T-helper 2 cell treated with Interferon-gamma antibody and Interleukin-4, amounts not matched to agents 100 ng/mL and 5 ng/mL, for 36 hours (primary cell): ENCODE results near the gene AHR. TPM values are rescaled to one million over a fixed set of nuclear protein-coding genes. Genes with fewer than 3 reads are reported as not detected.
"Not testable (repeated sequence)": the region's sequence is repeated elsewhere in the genome, so short reads cannot be mapped to it uniquely, and the experiment has no call there.

Experiments
- intact Hi-C: fragments of 100-400 bp; cut with micrococcal nuclease; formaldehyde crosslinking; loops from one replicate; pipeline ENCODE4 v1.15.1; 2023
- total RNA-seq: library from RNA; stranded (reverse); gene quantifications from 2 replicates; pipeline ENCODE4 v1.2.3, GENCODE V29; 2022

The AHR gene
- total RNA-seq, 1 donor from 2014 or later: 36.6 TPM

DNA sequence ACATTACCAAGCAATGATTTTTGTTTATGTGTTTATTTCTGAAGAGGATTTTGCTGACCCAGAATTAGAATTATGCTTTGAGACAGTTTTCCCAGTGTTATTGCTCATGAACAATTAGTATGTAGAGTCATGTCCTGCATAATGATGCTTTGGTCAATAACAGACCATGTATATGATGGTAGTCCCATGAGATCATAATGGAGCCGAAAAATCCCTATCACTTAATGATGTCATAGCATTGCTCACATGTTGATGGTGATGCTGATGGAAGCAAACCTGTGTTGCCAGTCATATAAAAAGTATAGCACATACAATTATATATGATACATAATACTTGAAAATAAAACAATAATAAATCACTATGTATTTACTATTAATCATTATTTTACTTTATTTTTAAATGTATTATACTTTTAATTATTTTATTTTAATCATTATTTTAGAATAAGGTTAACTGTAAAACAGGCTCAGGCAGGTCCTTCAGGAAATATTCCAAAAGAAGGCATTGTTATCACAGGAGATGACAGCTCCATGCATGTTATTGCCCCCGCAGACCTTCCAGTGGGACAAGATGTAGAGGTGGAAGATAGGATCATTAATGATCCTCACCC lies 33.5 kb downstream of the AHR start:
- intact Hi-C loops: no loop called here

DNA sequence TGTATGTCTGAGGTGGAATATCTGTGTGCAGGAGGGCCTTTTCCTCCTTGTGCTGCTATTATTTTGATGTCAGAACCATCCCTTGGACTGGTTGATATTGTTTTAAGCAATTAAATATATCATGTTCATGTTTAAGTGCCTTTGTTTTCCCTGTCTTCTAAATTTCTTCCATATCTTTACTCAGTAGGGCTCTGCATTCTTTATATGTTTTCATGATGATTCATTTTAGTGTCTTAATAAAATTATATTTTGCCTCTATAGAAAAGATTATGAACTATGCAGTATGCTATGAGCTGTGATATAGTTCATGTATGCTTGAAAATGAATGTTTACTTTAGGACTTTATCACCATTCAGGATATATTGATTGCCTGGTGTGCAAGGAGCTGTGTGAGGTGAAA lies 34.8 kb downstream of the AHR start:
- intact Hi-C loops: no loop called here

DNA sequence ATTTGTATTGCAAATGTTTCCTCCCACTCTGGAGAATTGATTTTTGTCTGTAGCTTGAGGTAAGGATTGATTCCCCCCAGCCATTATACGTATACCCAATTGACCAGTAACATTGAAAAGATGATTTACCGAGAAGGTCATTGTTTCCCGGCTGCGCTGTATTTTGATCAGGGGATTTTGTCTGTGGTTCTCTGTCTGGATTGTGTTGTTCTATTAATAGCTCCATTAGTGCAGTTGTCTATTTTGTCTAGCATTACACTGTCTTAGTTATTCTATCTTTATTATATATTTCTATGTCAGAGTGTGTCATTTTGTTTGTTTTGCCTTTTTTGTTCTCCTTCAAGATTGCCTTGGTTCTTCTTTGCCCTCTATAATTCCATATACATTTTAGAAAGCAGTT lies 37.7 kb downstream of the AHR start:
- intact Hi-C loops: no loop called here

DNA sequence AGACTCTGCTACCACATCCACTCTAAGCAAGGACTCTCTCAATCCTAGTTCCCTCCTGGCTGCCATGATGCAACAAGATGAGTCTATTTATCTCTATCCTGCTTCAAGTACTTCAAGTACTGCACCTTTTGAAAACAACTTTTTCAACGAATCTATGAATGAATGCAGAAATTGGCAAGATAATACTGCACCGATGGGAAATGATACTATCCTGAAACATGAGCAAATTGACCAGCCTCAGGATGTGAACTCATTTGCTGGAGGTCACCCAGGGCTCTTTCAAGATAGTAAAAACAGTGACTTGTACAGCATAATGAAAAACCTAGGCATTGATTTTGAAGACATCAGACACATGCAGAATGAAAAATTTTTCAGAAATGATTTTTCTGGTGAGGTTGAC lies 40.7 kb downstream of the AHR start:
- intact Hi-C loops: no loop called here

DNA sequence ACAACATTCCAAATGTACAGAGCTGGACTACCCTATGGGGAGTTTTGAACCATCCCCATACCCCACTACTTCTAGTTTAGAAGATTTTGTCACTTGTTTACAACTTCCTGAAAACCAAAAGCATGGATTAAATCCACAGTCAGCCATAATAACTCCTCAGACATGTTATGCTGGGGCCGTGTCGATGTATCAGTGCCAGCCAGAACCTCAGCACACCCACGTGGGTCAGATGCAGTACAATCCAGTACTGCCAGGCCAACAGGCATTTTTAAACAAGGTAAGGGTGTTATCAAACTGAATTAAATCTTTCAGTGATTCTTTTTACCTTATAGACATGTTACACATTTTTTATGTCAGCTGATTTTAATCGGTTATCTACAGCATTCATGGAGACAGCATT lies 41.5 kb downstream of the AHR start:
- intact Hi-C loops: no loop called here

DNA sequence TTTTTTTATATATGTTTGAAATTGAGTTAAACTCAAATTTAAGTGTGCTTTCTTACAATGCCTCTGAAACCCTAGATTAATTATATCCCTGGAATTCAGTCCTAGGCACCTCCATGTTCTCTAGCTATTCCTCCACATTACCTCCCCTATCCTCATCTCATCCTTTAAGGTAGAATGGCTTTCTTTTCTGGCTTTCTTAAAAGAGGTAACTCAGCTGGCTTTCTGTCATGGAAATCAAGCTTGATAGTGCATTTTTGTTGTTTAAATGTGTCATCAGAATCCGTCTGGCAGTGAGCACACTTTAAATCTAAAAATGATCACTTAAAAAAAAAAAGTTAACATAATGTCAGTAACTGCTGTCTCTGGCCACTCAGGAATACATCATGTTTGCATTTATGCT lies 42.2 kb downstream of the AHR start:
- intact Hi-C loops: no loop called here

DNA sequence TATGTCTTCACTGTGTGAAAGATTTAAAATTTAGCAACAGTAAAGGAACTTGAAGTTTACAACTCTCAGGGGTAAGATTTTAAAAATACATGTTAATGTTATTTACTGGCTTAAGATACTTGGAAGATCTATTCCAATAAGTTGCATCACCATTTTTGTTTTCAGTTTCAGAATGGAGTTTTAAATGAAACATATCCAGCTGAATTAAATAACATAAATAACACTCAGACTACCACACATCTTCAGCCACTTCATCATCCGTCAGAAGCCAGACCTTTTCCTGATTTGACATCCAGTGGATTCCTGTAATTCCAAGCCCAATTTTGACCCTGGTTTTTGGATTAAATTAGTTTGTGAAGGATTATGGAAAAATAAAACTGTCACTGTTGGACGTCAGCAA lies 44.3 kb downstream of the AHR start:
- intact Hi-C loops: no loop called here

DNA sequence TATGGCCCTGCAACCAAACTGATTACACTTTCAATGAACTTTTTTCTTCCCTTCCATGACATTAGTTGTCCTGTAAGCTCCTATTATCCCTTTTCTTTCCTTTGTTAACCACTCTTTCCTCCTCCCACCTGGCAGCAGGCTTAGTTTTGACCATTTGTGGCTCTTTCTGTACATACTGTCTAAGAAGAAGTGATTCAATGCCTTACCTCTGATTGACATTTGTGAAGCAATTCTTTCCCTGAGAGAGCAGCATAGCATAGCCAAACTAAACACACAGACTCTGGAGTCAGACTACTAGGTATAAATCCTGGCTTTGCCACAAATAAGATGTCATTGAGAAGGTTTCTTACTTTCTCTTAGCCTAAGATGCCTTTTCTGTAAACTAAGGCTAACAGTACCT lies 48.9 kb downstream of the AHR start:
- intact Hi-C loops: no loop called here

DNA sequence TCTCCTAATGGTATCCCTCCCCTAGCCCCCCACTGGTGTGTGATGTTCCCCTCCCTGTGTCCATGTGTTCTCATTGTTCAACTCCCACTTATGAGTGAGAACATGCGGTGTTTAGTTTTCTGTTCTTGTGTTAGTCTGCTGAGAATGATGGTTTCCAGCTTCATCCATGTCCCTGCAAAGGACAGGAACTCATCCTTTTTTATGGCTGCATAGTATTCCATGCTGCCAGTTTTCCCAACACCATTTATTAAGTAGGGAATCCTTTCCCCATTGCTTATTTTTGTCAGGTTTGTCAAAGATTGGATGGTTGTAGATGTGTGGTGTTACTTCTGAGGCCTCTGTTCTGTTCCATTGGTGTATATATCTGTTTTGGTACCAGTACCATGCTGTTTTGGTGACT lies 50.5 kb downstream of the AHR start:
- intact Hi-C loops: not testable (repeated sequence)

DNA sequence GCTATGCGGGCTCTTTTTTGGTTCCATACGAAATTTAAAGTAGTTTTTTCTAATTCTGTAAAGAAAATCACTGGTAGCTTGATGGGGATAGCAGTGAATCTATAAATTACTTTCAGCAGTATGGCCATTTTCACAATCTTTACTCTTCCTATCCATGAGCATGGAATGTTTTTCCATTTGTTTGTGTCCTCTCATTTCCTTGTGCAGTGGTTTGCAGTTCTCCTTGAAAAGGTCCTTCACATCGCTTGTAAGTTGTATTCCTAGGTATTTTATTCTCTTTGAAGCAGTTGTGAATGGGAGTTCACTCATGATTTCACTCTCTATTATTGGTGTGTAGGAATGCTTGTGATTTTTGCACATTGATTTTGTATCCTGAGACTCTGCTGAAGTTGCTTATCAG lies 51.9 kb downstream of the AHR start:
- intact Hi-C loops: not testable (repeated sequence)

DNA sequence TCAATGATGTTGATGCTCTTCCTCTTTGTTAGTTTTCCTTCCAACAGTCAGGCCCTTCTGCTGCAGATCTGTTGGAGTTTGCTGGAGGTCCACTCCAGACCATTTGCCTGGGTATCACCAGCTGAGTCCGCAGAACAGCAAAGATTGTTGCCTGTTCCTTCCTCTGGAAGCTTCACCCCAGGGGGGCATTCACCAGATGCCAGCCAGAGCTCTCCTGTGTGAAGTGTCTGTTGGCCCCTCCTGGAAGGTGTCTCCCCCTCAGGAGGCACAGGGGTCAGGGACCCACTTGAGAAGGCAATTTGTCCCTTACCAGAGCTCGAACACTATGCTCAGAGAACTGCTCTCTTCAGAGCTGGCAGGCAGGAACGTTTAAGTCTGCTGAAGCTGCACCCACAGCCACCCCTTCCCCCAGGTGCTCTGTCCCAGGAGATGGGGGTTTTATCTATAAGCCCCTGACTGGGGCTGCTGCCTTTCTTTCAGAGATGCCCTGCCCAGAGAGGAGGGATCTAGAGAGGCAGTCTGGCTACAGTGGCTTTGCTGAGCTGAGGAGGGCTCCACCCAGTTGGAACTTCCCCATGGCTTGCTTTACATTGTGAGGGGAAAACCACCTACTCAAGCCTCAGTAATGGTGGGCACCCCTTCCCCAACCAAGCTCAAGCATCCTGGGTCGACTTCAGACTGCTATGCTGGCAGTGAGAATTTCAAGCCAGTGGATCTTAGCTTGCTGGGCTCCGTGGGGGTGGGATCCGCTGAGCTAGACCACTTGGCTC lies 55.4 kb downstream of the AHR start:
- intact Hi-C loops: not testable (repeated sequence)

DNA sequence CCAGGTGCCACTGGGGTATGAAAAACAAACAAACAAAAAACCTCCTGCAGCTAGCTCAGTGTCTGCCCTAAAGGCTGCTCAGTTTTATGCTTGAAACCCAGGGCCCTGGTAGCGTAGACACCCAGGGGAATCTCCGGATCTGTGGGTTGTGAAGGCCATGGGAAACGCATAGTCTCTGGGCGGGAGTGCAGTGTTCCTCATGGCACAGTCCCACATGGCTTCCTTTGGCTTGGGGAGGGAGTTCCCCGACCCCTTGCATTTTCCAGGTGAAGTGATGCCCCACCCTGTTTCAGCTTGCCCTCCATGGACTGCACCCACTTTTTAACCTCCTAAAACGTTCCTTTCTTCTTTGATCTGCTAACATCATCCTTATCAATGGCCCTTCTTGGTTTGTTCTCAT lies 56.0 kb downstream of the AHR start:
- intact Hi-C loops: no loop called here

DNA sequence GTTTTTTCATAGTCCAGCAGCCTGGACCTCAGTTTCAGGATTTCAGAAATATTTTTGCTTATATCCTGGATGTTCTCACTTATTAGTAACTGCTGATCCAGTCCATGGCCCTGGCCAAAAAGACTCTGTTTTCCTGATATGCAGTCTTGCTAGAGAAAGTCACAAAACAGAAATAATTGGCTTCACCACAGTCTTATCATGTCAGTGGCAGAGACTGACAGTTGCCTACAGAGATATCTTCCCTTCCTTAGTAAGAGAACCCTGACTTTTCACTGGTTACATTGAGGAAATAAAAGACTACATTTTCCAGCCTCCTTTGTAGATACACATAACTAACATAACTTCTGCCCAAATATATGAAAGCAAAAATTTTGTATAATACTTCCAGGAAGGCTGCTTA lies 56.6 kb downstream of the AHR start:
- intact Hi-C loops: no loop called here

DNA sequence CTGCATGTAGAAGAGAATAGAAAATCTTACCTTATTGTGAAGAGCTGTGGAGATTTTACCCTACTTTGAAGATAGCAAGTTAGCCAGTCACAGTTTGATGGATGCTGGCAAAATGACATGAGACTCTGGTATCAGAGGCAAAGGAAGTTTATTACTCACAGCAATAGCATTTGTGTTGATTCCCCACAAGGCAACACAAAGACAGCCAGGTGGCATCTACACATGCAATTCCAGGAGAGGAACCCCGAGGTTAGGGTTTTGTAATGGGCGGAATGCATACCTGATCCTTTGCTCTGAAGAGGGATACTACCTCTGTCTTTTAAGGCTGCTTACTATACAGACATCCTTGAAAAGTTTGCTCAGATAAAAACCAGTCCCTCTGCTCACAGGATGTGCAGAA lies 59.5 kb downstream of the AHR start:
- intact Hi-C loops: no loop called here

DNA sequence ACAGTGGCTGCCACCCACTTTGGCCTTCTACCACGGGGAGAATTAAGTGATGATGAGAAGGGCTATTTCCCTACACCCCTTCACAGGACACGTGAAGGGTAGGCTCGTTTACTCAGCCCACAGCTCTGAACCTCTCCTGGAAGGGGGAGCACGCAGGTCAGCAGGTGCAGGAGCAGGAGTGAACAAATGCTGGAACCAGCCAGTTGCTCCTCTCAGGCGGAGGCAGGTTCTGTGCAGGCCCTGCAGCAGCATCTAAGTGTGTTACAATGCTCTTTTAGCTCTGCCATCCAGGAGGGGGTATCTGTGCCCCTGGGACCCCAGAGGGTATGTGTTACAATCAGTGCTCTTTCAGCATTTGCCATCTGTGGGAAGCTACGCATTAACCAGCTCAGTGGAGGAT lies 61.2 kb downstream of the AHR start:
- intact Hi-C loops: no loop called here

DNA sequence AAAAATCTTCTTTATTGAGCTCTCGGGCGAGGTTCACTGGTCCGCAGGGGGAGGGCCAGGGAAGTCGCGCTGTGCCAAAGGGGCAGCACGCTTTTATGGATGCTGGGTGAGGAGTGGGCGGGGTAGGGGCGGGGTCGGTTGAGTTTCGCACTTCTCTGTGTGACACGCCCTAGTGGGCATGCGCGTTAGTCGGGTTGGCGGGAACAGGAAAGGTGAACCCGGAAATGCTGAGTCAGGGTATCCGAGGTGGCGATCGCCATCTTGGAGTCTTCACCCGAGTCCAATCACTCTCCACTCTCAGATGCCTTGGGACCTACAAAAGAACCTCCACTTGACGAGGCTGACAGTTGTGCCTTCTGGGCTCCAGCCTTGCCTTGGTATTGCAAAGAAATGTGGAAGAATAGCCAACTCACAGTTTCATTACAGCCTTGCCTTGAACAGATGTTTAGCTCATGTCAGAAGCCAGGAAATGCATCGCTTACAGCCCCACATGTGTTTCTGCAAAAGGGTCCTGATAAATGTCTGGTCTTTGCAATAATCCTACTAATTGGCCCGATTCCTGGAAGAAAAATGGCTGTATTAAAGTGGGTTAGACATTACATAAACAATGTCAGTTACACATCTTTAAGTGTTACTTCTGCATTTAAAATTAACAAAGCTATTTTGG lies 64.1 kb downstream of the AHR start:
- intact Hi-C loops: no loop called here

DNA sequence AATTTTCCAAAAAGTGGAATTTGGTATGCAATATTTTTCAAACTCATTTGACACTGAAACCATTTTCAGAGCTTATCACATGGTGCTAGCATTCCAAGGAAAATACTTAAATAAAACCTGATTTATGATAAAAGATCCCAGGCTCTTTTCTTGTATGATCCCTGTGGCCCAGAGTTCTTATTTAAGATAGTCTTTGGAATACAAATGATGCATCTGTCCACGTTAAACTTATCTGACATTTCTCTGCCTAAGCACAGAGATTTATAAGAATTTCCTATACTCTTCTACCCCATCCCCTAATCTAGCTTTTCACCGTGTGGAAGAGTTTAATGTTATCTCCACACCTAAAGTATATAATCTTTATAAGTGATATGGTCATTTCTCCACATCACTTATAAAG lies 66.2 kb downstream of the AHR start:
- intact Hi-C loops: no loop called here

DNA sequence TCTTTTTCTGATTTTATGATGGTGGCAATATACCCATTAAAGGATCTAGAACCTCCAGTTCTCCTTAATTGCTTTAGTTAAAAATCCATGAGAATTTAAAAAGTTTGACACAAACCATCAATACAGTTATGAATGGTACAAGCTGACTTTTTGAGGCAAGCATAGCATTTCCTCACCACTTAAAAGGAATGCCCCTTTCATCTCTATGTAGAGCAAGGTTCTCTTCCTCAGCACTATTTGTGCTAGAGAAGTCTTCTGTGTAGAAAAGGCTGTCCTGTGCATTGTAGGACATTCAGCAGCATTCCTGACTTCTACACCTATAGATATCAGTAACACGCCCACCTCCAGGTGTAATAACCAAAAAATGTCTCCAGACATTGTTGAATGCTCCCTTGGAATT lies 67.3 kb downstream of the AHR start:
- intact Hi-C loops: no loop called here

DNA sequence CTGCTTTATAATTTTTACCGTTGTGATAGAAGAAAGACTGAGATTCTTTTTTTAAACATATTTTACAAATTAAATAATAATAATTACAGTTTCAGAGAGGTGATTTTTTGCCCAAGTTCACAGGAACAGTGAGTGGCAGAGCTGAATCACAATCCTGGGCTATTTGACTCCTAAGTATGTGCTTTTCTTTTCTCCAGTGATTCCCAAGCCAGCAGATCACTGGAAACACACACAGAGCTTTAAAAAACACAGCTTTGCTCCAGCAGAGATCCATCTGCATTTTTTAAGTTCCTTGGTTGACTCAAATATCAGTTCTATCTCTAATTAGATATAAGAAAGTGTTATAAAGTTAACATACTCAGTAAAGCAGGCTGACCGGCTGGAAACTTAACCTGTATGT lies 69.0 kb downstream of the AHR start:
- intact Hi-C loops: no loop called here

DNA sequence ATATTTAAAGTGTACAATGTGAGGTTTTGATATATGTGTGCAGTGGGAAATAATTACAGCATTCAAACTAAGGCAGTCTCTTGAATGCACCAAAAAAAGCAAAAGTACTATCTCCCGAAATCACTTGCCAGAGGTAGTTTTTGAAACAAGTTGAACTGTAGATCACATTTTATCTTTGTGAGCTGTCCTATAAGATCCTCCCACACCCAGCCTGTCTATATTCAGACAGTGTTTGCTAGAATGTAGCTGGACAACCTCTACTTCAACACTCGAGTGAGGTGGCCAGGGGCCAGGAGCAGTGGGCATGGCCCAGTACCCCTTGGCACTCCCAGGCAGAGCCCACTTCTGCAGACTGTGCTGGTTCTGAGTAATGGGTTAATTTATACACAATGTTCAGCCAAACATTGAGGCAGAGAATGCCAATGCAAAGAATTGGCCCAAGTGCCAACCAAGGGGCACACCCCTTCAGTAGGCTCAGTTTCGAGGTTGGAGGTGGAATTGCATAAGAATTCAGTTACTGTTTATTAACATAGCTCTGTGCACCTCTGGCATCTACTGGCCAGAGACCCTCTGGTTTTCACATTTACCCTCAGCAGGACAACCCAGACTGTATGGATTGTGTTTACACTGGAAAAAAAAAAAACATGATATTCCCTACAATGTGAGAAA lies 70.5 kb downstream of the AHR start:
- intact Hi-C loops: no loop called here

DNA sequence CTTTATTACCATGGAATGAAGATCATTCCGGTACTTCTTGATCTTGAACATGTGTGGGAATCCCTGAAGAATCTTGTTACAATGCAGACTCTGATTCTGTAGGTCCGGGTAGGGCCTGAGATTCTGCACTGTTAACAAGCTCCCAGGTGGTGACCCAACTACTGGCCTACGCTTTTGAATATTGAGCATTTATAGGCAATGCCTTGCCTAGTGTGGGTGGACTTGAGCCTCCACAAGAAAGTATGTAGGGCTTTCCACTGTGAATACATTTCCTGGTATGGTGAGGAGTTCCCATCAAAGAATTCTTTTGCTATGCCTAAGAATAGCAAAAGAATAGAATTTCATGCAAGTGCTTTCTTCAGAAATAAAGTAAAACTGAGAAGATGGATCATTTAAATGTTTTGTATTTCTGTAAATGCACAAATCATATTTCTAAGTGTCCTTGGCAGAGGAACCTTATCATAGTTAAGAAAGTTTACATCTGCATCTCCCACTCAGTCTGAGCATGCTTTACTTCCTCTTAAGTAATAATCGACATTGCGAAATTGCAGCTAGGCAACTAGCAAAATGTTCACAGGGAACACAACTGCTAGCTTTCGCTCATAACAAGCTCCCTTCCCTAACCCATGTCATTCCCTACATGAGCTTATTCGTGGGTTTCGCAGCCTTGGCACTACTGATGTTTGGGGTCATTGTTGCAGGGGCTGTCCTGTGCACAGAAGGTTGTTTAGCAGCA lies 71.4 kb downstream of the AHR start:
- intact Hi-C loops: no loop called here
